HEK293 (cell line): ENCODE results near the gene CDH12.

Experiments
- CTCF ChIA-PET: fragments of 350-600 bp; formaldehyde crosslinking; extraction: SDS; loops from one replicate; lab custom pipeline; 2021; ENCODE audit warnings: antibody characterized with exemption; lab: Yijun Ruan, JAX
- POLR2A ChIA-PET: fragments of 300-600 bp; formaldehyde crosslinking; extraction: SDS; loops from one replicate; lab custom pipeline; 2020; ENCODE audit warnings: antibody characterized with exemption, inconsistent platforms; lab: Yijun Ruan, JAX
- H3K27ac ChIP-seq: fragments of 200-500 bp; sonication (Bioruptor generic); 2 replicates; pipeline ENCODE4 v1.5.1; 2014; ENCODE audit warnings: low read depth, low read length, control low read depth, inconsistent platforms; ENCODE audit errors: extremely low read depth
- H3K36me3 ChIP-seq, 2 experiments: fragments of 200-500 bp in 1 of 2; sonication (Bioruptor generic) in 1 of 2; 1 replicate in 1 of 2; 2 replicates in 1 of 2; pipeline ENCODE4 v1.5.1; 2014 to 2017; ENCODE audit warnings: inconsistent platforms in 2 of 2, low read length in 2 of 2; ENCODE audit not compliant: control insufficient read depth in 2 of 2, insufficient read depth in 1 of 2
- H3K4me1 ChIP-seq: fragments of 200-500 bp; sonication (Bioruptor generic); 2 replicates; pipeline ENCODE4 v1.5.1; 2014; ENCODE audit warnings: mild to moderate bottlenecking, low read length, inconsistent platforms; ENCODE audit not compliant: control insufficient read depth, insufficient read depth
- H3K4me3 ChIP-seq: 2 replicates; pipeline ENCODE4 v1.5.1; 2011; ENCODE audit warnings: low read depth, mild to moderate bottlenecking, control low read depth, low read length, moderate library complexity
- H3K9me3 ChIP-seq: fragments of 200-500 bp; sonication (Bioruptor generic); 2 replicates; pipeline ENCODE4 v1.5.1; 2014; ENCODE audit warnings: low read depth, low read length, inconsistent platforms; ENCODE audit not compliant: control insufficient read depth, insufficient read depth
- GLIS1 ChIP-seq: fragments of 450-650 bp; formaldehyde crosslinking; IDR thresholded peaks from 2 replicates; pipeline ENCODE4 v1.5.1; 2016; ENCODE audit warnings: missing biosample characterization, missing genetic modification characterization
- HOXC10 ChIP-seq: sonication (generic); formaldehyde crosslinking; IDR thresholded peaks from 2 replicates; pipeline ENCODE4 v1.8.1; 2023; ENCODE audit warnings: mild to moderate bottlenecking, missing genetic modification reagents
- REPIN1 ChIP-seq: fragments of 450-650 bp; formaldehyde crosslinking; IDR thresholded peaks from 2 replicates; pipeline ENCODE4 v1.5.1; 2017; ENCODE audit warnings: missing biosample characterization, missing genetic modification characterization, low read depth
- SETDB1 ChIP-seq: IDR thresholded peaks from one replicate; pipeline ENCODE4 v1.6.1; 2017; ENCODE audit warnings: mild to moderate bottlenecking, low read length, moderate library complexity, mixed read lengths; ENCODE audit not compliant: insufficient read length
- YY2 ChIP-seq: fragments of 450-650 bp; formaldehyde crosslinking; IDR thresholded peaks from 2 replicates; pipeline ENCODE4 v1.5.1; 2016; ENCODE audit warnings: missing biosample characterization, missing genetic modification characterization
- ZFP41 ChIP-seq: fragments of 450-650 bp; formaldehyde crosslinking; IDR thresholded peaks from 2 replicates; pipeline ENCODE4 v1.5.1; 2016; ENCODE audit warnings: missing biosample characterization, missing genetic modification characterization, borderline replicate concordance
- ZNF214 ChIP-seq: fragments of 450-650 bp; formaldehyde crosslinking; IDR thresholded peaks from 2 replicates; pipeline ENCODE4 v1.5.1; 2017; ENCODE audit warnings: missing biosample characterization, mild to moderate bottlenecking, missing genetic modification characterization, borderline replicate concordance
- ZNF23 ChIP-seq: fragments of 450-650 bp; formaldehyde crosslinking; IDR thresholded peaks from 2 replicates; pipeline ENCODE4 v1.5.1; 2016; ENCODE audit warnings: missing biosample characterization, missing genetic modification characterization, borderline replicate concordance
- ZNF248 ChIP-seq: fragments of 450-650 bp; formaldehyde crosslinking; IDR thresholded peaks from 2 replicates; pipeline ENCODE4 v1.5.1; 2017; ENCODE audit warnings: missing biosample characterization, missing genetic modification characterization
- ZNF311 ChIP-seq: fragments of 450-650 bp; formaldehyde crosslinking; IDR thresholded peaks from 2 replicates; pipeline ENCODE4 v1.5.1; 2017; ENCODE audit warnings: missing biosample characterization, missing genetic modification characterization, borderline replicate concordance
- ZNF341 ChIP-seq: fragments of 450-650 bp; formaldehyde crosslinking; IDR thresholded peaks from 2 replicates; pipeline ENCODE4; 2016; ENCODE audit warnings: low read depth, missing biosample characterization, missing genetic modification characterization
- ZNF37A ChIP-seq: fragments of 450-650 bp; IDR thresholded peaks from 2 replicates; pipeline ENCODE4 v1.5.1; 2018; ENCODE audit warnings: missing biosample characterization, missing genetic modification characterization
- ZNF391 ChIP-seq: fragments of 450-650 bp; formaldehyde crosslinking; IDR thresholded peaks from 2 replicates; pipeline ENCODE4 v1.5.1; 2016; ENCODE audit warnings: low read depth, missing biosample characterization, missing genetic modification characterization, borderline replicate concordance
- ZNF510 ChIP-seq: fragments of 450-650 bp; formaldehyde crosslinking; IDR thresholded peaks from 2 replicates; pipeline ENCODE4 v1.5.1; 2018; ENCODE audit warnings: mild to moderate bottlenecking, missing genetic modification characterization, missing biosample characterization; ENCODE audit not compliant: insufficient replicate concordance
- ZNF521 ChIP-seq: fragments of 450-650 bp; formaldehyde crosslinking; IDR thresholded peaks from 2 replicates; pipeline ENCODE4 v1.5.1; 2017; ENCODE audit warnings: missing biosample characterization, mild to moderate bottlenecking, missing genetic modification characterization
- ZNF544 ChIP-seq: fragments of 450-650 bp; formaldehyde crosslinking; IDR thresholded peaks from 2 replicates; pipeline ENCODE4 v1.5.0; 2017; ENCODE audit warnings: missing biosample characterization, missing genetic modification characterization
- ZNF585B ChIP-seq: fragments of 450-650 bp; formaldehyde crosslinking; IDR thresholded peaks from 2 replicates; pipeline ENCODE4 v1.5.1; 2016; ENCODE audit warnings: missing biosample characterization, missing genetic modification characterization
- ZNF654 ChIP-seq: fragments of 450-650 bp; formaldehyde crosslinking; IDR thresholded peaks from 2 replicates; pipeline ENCODE4 v1.5.1; 2016; ENCODE audit warnings: low read depth, missing biosample characterization, missing genetic modification characterization
- ZNF660 ChIP-seq: fragments of 450-650 bp; IDR thresholded peaks from 2 replicates; pipeline ENCODE4 v1.5.1; 2018; ENCODE audit warnings: missing biosample characterization, mild to moderate bottlenecking, missing genetic modification characterization
- ZNF692 ChIP-seq: fragments of 450-650 bp; formaldehyde crosslinking; IDR thresholded peaks from 2 replicates; pipeline ENCODE4 v1.5.1; 2016; ENCODE audit warnings: missing biosample characterization, missing genetic modification characterization
- ZNF707 ChIP-seq: fragments of 450-650 bp; formaldehyde crosslinking; IDR thresholded peaks from 2 replicates; pipeline ENCODE4 v1.5.1; 2016; ENCODE audit warnings: missing biosample characterization, missing genetic modification characterization
- ZNF837 ChIP-seq: fragments of 450-650 bp; formaldehyde crosslinking; IDR thresholded peaks from 2 replicates; pipeline ENCODE4 v1.5.1; 2016; ENCODE audit warnings: missing biosample characterization, missing genetic modification characterization
- ZSCAN16 ChIP-seq: fragments of 450-650 bp; formaldehyde crosslinking; IDR thresholded peaks from 2 replicates; pipeline ENCODE4 v1.5.1; 2016; ENCODE audit warnings: missing biosample characterization, missing genetic modification characterization
- ZSCAN23 ChIP-seq: fragments of 450-650 bp; formaldehyde crosslinking; IDR thresholded peaks from 2 replicates; pipeline ENCODE4 v1.5.1; 2016; ENCODE audit warnings: missing biosample characterization, missing genetic modification characterization
- ZSCAN4 ChIP-seq: fragments of 450-650 bp; formaldehyde crosslinking; IDR thresholded peaks from 2 replicates; pipeline ENCODE4 v1.5.1; 2017; ENCODE audit warnings: missing biosample characterization, missing genetic modification characterization
- TF ChIP-seq, protein P1 (sequence below): fragments of 450-650 bp; formaldehyde crosslinking; IDR thresholded peaks from 2 replicates; pipeline ENCODE4 v1.5.1; 2017; ENCODE audit warnings: missing biosample characterization, missing genetic modification characterization
- TF ChIP-seq, protein P2 (sequence below): fragments of 450-650 bp; formaldehyde crosslinking; IDR thresholded peaks from 2 replicates; pipeline ENCODE4 v1.5.1; 2017; ENCODE audit warnings: missing biosample characterization, mild to moderate bottlenecking, missing genetic modification characterization, moderate library complexity

Gene CDH12

GRCh38 chr5:22348027-22348426 is 505.1 kb downstream of the CDH12 start:
- ChIA-PET POLR2A (no interaction called here), CTCF (no interaction called here)
- no peak overlapping the region for H3K27ac ChIP-seq
- no peaks in the 10 kb centered on the region for H3K9me3 ChIP-seq
- TF ChIP-seq ZNF654 (tag by site-specific recombination) (no peak), ZNF37A (tag by site-specific recombination) (no peak), HOXC10 (no peak), REPIN1 (tag by site-specific recombination) (no peak), ZSCAN23 (tag by site-specific recombination) (no peak), YY2 (tag by site-specific recombination) (no peak)
- H3K36me3 ChIP-seq: no peaks in the 10 kb centered on the region
- H3K4me3 ChIP-seq: no peak overlapping the region
- H3K4me1 ChIP-seq: no peaks in the 10 kb centered on the region

DNA sequence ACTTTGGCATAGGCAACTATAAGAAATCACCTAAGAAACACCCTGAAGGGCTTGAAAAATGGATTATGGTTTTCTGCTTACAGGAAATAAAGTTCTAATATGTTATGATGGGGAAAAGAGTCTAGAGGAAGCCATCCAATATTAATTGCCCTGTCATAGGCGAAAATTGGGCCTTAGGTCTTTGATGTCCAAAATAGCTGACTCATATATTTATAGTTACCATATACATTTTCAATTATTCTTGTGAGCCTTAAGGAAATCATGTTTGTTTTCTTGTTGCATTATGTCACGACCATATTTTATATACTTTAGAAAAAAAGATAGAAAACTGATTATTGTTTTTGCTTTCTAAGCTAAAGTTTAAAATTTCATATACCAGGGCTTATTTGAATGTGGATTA is 509.1 kb downstream of the CDH12 start:
- Histone ChIP-seq H3K9me3 (no peaks in the 10 kb centered on the region), H3K4me1 (no peaks in the 10 kb centered on the region), H3K4me3 (no peak overlapping the region), H3K27ac (no peak overlapping the region), H3K36me3 (no peaks in the 10 kb centered on the region)
- no peak for TF ChIP-seq ZNF544 (tag by site-specific recombination)
- no peak for TF ChIP-seq REPIN1 (tag by site-specific recombination)
- TF ChIP-seq ZSCAN16 (tag by site-specific recombination): no peak
- TF ChIP-seq ZSCAN4 (tag by site-specific recombination): no peak
- TF ChIP-seq, protein P1, sequence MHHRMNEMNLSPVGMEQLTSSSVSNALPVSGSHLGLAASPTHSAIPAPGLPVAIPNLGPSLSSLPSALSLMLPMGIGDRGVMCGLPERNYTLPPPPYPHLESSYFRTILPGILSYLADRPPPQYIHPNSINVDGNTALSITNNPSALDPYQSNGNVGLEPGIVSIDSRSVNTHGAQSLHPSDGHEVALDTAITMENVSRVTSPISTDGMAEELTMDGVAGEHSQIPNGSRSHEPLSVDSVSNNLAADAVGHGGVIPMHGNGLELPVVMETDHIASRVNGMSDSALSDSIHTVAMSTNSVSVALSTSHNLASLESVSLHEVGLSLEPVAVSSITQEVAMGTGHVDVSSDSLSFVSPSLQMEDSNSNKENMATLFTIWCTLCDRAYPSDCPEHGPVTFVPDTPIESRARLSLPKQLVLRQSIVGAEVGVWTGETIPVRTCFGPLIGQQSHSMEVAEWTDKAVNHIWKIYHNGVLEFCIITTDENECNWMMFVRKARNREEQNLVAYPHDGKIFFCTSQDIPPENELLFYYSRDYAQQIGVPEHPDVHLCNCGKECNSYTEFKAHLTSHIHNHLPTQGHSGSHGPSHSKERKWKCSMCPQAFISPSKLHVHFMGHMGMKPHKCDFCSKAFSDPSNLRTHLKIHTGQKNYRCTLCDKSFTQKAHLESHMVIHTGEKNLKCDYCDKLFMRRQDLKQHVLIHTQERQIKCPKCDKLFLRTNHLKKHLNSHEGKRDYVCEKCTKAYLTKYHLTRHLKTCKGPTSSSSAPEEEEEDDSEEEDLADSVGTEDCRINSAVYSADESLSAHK (tag by site-specific recombination): no peak
- no peak for TF ChIP-seq GLIS1 (tag by site-specific recombination)
- TF ChIP-seq ZNF341: no peak
- no peak for TF ChIP-seq ZNF585B (tag by site-specific recombination)
- POLR2A ChIA-PET: no interaction called here
- CTCF ChIA-PET: interaction anchor here (0.6 kb wide), 1 partner anchor 272 kb away, joined by 3 read pairs; no protein-coding TSS in a partner anchor

DNA sequence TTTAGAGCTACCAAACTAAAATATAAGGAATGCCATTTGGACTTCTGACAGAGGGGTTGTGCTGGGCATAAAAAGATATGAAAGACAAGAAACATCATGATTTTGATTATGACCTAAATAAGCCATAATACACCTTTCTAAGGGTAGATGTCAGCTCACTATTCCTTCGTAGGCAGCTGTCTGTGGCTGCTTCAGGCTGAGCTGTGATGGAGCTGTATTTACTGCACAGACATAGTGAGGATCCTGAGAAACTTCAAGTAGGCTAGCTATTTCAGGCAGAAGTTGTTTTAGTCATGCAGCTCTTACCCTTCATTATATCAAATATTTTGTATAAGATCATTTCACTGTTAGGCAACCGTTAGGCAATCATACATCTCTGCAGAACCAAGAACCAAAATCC is 511.7 kb downstream of the CDH12 start:
- Histone ChIP-seq H3K36me3 (no peaks in the 10 kb centered on the region), H3K27ac (no peak overlapping the region), H3K4me3 (no peak overlapping the region), H3K4me1 (no peaks in the 10 kb centered on the region), H3K9me3 (no peaks in the 10 kb centered on the region)
- ChIA-PET CTCF (no interaction called here), POLR2A (no interaction called here)
- TF ChIP-seq ZNF248 (tag by site-specific recombination): no peak
- TF ChIP-seq ZNF521 (tag by site-specific recombination): no peak
- TF ChIP-seq, protein P2, sequence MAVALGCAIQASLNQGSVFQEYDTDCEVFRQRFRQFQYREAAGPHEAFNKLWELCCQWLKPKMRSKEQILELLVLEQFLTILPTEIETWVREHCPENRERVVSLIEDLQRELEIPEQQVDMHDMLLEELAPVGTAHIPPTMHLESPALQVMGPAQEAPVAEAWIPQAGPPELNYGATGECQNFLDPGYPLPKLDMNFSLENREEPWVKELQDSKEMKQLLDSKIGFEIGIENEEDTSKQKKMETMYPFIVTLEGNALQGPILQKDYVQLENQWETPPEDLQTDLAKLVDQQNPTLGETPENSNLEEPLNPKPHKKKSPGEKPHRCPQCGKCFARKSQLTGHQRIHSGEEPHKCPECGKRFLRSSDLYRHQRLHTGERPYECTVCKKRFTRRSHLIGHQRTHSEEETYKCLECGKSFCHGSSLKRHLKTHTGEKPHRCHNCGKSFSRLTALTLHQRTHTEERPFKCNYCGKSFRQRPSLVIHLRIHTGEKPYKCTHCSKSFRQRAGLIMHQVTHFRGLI (tag by site-specific recombination): no peak
- no peak for TF ChIP-seq SETDB1
- TF ChIP-seq ZNF391: no peak
- TF ChIP-seq ZNF311 (tag by site-specific recombination): no peak
- TF ChIP-seq ZNF837 (tag by site-specific recombination): no peak
- no peak for TF ChIP-seq ZNF692 (tag by site-specific recombination)
- TF ChIP-seq ZNF707 (tag by site-specific recombination): no peak
- TF ChIP-seq ZNF23 (tag by site-specific recombination): no peak
- TF ChIP-seq ZNF660 (tag by site-specific recombination): no peak
- no peak for TF ChIP-seq ZNF510 (tag by site-specific recombination)
- TF ChIP-seq ZFP41 (tag by site-specific recombination): no peak
- TF ChIP-seq ZNF214 (tag by site-specific recombination): no peak
